ENCODE measurements around the gene GUCA2A.

GUCA2A gene

DNA sequence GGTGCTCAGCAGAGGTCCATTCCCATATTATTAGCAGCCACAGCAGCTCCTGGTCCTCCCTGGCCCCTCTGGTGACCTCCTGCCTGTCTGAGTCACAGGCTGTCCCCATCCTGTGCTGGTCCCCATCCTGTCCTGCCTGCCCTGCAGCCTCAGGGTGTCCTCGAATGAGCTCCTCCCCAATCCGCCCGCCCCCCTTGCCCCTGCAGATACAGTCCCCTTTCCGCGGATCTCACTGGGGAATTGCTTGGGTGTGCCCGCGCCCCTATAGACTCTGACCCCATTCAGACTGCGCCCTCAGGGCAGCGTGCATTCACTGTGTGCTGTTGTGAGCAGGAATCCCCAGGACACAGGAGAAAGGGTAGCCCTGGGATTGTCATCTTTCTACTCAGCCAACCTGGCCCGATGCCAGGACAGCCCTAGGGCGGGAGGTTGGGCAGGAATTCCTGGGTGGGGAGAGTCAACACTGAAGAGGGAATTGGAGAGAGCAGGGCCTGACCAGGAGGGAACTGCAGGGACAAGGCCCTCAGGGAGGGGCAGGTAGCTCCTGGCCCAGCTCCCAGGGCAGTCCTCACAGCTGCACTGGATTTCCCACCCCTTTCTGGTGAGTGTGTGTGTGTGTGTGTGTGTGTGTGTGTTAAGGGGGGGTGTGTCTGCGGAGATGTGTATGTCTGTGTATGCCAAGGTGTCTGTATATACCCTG, 1.1 kb upstream of the GUCA2A start:
- no peaks in the 10 kb centered on the region for H3K27me3 ChIP-seq (ENCODE audit: insufficient read depth, low read length)
- H3K9ac ChIP-seq (ENCODE audit: low read depth, low read length), result no peak overlapping the region
- no peaks in the 10 kb centered on the region for H3K36me3 ChIP-seq (ENCODE audit: insufficient read depth, low read depth, low read length)
- no peaks in the 10 kb centered on the region for H3K9me3 ChIP-seq (ENCODE audit: insufficient read depth, low read depth, low read length)
- H3K4me1 ChIP-seq (ENCODE audit: insufficient read depth, low read length), result no peaks in the 10 kb centered on the region
- no peak overlapping the region for H3K27ac ChIP-seq (ENCODE audit: low read length)
- no peak overlapping the region for H3K4me3 ChIP-seq (ENCODE audit: low read length)

DNA sequence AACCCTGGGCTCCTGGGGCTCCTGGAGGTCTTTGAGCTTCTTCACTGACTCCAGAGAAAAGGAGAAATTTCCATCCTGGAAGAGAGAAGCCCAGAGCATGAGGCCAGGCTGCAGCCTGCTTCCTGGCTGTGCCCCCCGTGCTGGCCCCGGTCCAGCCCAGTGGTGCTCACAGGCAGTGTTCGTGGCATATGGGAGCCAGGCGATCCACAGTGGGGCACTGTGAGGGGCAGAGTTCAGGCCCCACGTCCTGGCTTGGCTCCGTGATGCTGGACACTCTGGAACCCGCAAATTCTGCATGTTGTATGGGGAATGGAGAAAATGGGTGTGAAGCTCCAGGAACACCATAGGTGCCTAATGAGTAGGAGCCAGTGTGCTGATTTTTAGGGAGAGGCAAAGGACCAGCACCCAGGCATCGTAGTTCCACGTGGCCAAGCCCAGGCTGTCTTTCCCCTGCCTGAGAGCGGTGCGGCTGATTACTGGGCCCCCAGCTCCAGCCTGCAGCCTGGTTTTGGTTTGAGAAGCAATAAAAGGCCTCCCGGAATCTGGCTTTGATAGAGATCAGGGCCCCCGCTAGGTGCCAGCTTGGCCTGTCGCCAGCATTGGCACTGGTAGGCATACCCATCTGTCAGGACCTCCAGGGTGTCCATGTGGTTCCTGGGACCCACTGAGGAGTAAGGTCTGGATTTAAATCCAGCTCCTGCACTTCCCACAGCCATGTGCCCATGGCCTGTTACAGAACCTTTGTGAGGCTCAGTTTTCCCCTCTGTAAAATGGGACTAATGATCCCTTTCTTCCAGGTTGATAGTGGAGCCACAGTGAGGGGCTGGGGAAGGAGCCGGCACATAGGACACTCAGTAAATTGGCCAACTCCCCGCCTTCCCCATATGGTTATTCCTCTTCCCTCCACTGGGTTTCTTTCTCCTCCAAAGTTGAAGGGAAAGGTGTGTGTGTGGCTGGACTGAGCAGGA, 725 bp downstream of the GUCA2A start:
- Histone ChIP-seq H3K27ac (ENCODE audit: low read length) (no peak overlapping the region), H3K4me3 (ENCODE audit: low read length) (no peak overlapping the region), H3K4me1 (ENCODE audit: insufficient read depth, low read length) (no peaks in the 10 kb centered on the region), H3K36me3 (ENCODE audit: insufficient read depth, low read depth, low read length) (no peaks in the 10 kb centered on the region), H3K9me3 (ENCODE audit: insufficient read depth, low read depth, low read length) (no peaks in the 10 kb centered on the region), H3K9ac (ENCODE audit: low read depth, low read length) (no peak overlapping the region), H3K27me3 (ENCODE audit: insufficient read depth, low read length) (no peaks in the 10 kb centered on the region)

DNA sequence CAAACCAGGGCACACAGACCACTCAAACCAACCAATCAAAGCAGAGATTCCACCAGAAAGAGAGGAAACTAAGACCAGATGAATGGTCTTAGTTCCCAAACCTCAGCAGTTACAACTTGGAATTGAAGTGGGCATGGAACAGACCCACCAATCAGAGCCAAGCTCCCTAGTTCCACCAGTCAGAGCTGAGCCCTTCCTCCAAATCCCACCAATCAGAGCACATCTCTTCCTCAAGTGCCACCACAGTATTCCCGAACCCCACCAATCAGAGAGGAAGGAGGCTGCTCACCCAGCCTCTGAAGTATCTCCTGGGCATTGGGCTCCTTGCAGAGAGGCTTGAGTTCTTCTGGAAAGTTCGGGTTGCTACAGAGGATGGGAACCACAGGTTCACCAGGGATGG, 1.4 kb downstream of the GUCA2A start:
- Histone ChIP-seq H3K27me3 (ENCODE audit: insufficient read depth, low read length) (no peaks in the 10 kb centered on the region), H3K4me1 (ENCODE audit: insufficient read depth, low read length) (no peaks in the 10 kb centered on the region), H3K9ac (ENCODE audit: low read depth, low read length) (no peak overlapping the region), H3K4me3 (ENCODE audit: low read length) (no peak overlapping the region), H3K9me3 (ENCODE audit: insufficient read depth, low read depth, low read length) (no peaks in the 10 kb centered on the region), H3K36me3 (ENCODE audit: insufficient read depth, low read depth, low read length) (no peaks in the 10 kb centered on the region), H3K27ac (ENCODE audit: low read length) (no peak overlapping the region)

DNA sequence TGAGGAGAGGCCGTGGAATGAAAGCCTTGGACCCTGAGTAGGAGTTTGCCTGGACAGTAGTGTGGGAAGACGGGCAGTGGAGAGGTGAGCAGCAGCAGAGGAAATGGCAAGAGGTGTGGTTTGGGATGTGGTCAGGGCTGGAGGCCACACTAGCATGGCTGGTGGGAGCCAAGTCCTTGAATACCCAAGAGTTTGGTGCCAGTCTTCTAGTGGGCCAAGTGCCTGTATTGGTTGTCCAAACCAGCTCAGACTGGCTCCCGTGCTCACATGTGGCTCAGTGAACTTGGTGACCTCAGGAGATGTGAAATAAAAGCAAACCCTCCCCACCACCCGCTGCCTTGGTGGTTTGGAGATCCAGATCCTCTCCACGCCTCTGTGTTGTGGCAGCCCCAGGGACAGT, 2.4 kb downstream of the GUCA2A start:
- Histone ChIP-seq H3K27ac (ENCODE audit: low read length) (no peak overlapping the region), H3K4me3 (ENCODE audit: low read length) (no peak overlapping the region), H3K9ac (ENCODE audit: low read depth, low read length) (no peak overlapping the region), H3K36me3 (ENCODE audit: insufficient read depth, low read depth, low read length) (no peaks in the 10 kb centered on the region), H3K9me3 (ENCODE audit: insufficient read depth, low read depth, low read length) (no peaks in the 10 kb centered on the region), H3K27me3 (ENCODE audit: insufficient read depth, low read length) (no peaks in the 10 kb centered on the region), H3K4me1 (ENCODE audit: insufficient read depth, low read length) (no peaks in the 10 kb centered on the region)

DNA sequence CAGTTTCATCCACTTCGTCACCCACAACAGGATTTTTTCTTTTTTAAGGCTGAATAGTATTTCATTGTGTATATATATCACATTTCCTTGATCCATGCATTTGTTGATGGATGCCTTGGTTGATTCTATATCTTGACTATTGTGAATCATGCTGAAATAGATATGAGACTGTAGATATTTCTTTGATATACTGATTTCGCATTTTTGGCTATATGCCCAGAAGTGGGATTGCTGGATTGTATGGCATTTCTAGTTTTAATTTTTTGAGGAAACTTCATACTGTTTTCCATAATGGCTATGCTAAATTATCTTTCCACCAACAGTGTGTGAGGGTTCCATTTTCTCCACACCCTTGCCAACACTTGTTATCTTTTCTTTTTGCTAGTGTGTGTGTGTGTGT, 6.4 kb downstream of the GUCA2A start:
- Histone ChIP-seq H3K36me3 (ENCODE audit: insufficient read depth, low read depth, low read length) (no peaks in the 10 kb centered on the region), H3K4me1 (ENCODE audit: insufficient read depth, low read length) (no peaks in the 10 kb centered on the region), H3K4me3 (ENCODE audit: low read length) (no peak overlapping the region), H3K9ac (ENCODE audit: low read depth, low read length) (no peak overlapping the region), H3K27me3 (ENCODE audit: insufficient read depth, low read length) (no peaks in the 10 kb centered on the region), H3K27ac (ENCODE audit: low read length) (no peak overlapping the region), H3K9me3 (ENCODE audit: insufficient read depth, low read depth, low read length) (no peaks in the 10 kb centered on the region)

DNA sequence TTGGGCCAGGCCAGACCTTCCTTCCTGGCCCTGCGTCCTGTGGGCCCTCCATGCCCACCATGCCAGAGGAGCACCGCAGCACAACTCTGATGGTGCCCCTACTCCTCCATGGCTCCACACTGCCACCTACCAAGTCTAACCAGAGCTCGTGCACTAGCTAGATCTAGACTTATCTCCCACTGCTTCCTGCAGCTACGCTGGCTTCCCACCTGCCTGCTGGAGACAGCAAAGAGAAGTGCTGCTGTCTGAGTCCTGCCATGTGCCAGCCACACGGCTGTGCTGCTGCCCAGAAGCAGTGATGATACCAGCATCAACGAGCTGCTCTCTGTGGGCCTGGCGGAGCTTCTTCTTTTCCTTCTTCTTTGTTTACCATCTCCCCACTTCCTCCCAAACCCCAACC, 6.9 kb downstream of the GUCA2A start:
- no peak overlapping the region for H3K27ac ChIP-seq (ENCODE audit: low read length)
- H3K27me3 ChIP-seq (ENCODE audit: insufficient read depth, low read length), result no peaks in the 10 kb centered on the region
- H3K4me1 ChIP-seq (ENCODE audit: insufficient read depth, low read length), result no peaks in the 10 kb centered on the region
- no peak overlapping the region for H3K4me3 ChIP-seq (ENCODE audit: low read length)
- H3K9ac ChIP-seq (ENCODE audit: low read depth, low read length), result no peak overlapping the region
- H3K9me3 ChIP-seq (ENCODE audit: insufficient read depth, low read depth, low read length), result no peaks in the 10 kb centered on the region
- no peaks in the 10 kb centered on the region for H3K36me3 ChIP-seq (ENCODE audit: insufficient read depth, low read depth, low read length)

DNA sequence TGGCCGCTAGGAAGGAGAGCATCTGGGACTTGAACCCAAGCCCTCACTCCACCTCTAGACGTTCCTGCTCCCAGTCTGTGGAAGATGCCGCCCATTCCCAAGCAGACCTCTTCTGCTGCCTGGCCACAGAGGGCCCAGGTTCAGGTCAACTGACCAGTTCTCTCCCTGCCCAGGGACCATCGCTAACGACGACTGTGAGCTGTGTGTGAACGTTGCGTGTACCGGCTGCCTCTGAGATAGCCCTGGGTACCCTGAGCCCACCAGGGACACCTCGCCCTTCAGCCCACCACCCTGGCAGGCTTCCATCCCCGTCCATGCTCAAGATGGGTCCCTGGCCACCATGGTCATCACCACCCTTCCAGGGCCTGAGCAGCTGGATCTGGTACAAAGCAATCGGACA, 9.2 kb downstream of the GUCA2A start:
- Histone ChIP-seq H3K9ac (ENCODE audit: low read depth, low read length) (no peak overlapping the region), H3K9me3 (ENCODE audit: insufficient read depth, low read depth, low read length) (no peaks in the 10 kb centered on the region), H3K36me3 (ENCODE audit: insufficient read depth, low read depth, low read length) (no peaks in the 10 kb centered on the region), H3K4me3 (ENCODE audit: low read length) (no peak overlapping the region), H3K27ac (ENCODE audit: low read length) (no peak overlapping the region), H3K4me1 (ENCODE audit: insufficient read depth, low read length) (no peaks in the 10 kb centered on the region), H3K27me3 (ENCODE audit: insufficient read depth, low read length) (no peaks in the 10 kb centered on the region)

DNA sequence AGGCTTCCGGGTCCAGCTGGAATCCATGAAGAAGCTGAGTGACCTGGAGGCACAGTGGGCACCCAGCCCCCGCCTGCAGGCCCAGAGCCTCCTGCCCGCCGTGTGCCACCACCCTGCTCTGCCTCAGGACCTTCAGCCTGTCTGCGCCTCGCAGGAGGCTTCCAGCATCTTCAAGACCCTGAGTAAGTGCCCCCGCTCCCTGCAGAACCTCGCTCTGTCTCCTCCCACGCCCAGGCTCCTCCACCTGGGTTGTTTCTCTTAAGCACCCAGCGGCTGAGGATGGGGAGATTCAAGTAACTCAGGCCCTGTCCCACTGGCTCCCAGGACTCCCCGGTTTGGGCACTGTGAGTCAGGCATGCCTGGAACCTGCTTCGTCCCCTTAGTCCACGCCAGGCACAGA, 9.9 kb downstream of the GUCA2A start:
- Histone ChIP-seq H3K36me3 (ENCODE audit: insufficient read depth, low read depth, low read length) (no peaks in the 10 kb centered on the region), H3K27ac (ENCODE audit: low read length) (no peak overlapping the region), H3K4me3 (ENCODE audit: low read length) (no peak overlapping the region), H3K27me3 (ENCODE audit: insufficient read depth, low read length) (no peaks in the 10 kb centered on the region), H3K9ac (ENCODE audit: low read depth, low read length) (no peak overlapping the region), H3K4me1 (ENCODE audit: insufficient read depth, low read length) (no peaks in the 10 kb centered on the region), H3K9me3 (ENCODE audit: insufficient read depth, low read depth, low read length) (no peaks in the 10 kb centered on the region)

DNA sequence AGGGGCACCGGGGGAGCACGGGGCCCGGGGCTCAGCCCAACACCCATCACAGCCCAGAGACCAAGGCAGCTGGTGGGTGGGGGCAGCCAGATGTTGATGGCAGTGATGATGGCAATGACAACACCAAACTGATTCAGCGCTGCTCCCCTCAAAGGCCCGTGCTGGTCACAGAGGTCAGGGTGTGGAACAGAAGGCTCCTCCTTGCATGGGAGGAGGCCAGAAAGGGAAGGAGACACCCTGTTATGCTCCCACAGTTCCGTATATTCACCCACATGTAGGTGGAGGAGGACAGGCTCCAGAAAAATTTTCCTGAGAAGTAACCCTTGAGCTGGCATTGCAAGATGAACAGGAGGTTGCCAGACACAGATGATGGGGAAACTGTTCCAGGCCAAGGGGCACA, 10.9 kb downstream of the GUCA2A start:
- Histone ChIP-seq H3K9ac (ENCODE audit: low read depth, low read length) (no peak overlapping the region), H3K27ac (ENCODE audit: low read length) (no peak overlapping the region), H3K27me3 (ENCODE audit: insufficient read depth, low read length) (no peaks in the 10 kb centered on the region), H3K4me3 (ENCODE audit: low read length) (no peak overlapping the region), H3K4me1 (ENCODE audit: insufficient read depth, low read length) (no peaks in the 10 kb centered on the region), H3K9me3 (ENCODE audit: insufficient read depth, low read depth, low read length) (no peaks in the 10 kb centered on the region), H3K36me3 (ENCODE audit: insufficient read depth, low read depth, low read length) (no peaks in the 10 kb centered on the region)

DNA sequence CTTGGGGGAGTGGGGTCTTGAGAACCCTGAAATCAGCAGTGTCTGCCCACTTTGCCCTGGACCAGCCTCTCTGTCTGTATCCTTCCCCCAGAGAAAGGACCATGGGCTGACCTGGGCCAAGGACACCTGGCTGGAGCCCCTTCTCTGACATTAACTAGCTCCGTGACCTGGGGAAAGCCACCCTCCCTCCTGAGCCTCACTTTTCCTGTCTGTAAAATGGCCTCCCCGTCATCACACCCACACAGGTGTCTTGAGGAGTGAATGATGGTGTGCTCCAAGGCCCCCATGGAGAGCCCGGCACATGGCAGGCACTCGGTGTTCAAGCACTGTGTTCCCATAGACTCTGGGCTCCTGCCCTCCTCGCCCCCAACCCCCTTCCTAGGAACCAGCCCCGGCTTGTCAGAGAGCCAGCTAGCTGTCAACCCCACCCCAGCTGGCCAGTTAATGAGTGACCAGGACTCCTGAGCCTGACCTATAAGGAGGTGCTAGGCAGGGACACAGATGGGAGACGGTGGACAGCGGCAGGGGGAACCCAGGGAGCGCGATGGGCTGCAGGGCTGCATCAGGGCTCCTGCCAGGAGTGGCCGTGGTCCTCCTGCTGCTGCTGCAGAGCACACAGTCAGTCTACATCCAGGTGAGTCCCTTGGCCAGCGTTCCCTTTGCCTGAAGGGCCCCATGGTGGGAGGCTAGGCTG, 11.5 kb downstream of the GUCA2A start, which contains the start of gene GUCA2B:
GUCA2B (plus strand) TSS at position 504 of the 694 bp plus-strand sequence; CDS start at position 545, 41 bp downstream.
- Histone ChIP-seq H3K4me1 (ENCODE audit: insufficient read depth, low read length) (no peaks in the 10 kb centered on the region), H3K27me3 (ENCODE audit: insufficient read depth, low read length) (no peaks in the 10 kb centered on the region), H3K36me3 (ENCODE audit: insufficient read depth, low read depth, low read length) (no peaks in the 10 kb centered on the region), H3K27ac (ENCODE audit: low read length) (no peak within 1 kb of the TSS), H3K4me3 (ENCODE audit: low read length) (no peak within 1 kb of the TSS), H3K9ac (ENCODE audit: low read depth, low read length) (no peak within 1 kb of the TSS), H3K9me3 (ENCODE audit: insufficient read depth, low read depth, low read length) (no peaks in the 10 kb centered on the region)

DNA sequence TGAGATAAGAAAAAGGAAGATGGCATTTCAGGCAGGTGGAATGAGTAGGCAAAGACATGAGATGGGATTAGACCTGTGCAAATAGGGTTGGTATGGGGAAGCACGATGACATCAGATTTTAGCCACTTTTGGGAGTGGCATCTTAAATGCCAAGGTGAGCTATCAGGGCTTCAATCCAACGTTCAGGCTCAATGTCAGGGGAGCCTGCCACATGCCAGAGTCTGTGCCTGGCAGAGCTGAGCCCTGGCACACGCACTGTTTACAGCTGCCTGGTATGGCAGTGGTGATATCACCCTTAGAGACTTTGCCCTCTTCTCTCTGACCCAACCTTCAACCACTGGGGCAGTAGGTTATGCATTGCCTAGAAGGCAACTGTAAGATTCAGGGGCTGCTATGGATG, 12.4 kb downstream of the GUCA2A start:
- Histone ChIP-seq H3K27me3 (ENCODE audit: insufficient read depth, low read length) (no peaks in the 10 kb centered on the region), H3K36me3 (ENCODE audit: insufficient read depth, low read depth, low read length) (no peaks in the 10 kb centered on the region), H3K9ac (ENCODE audit: low read depth, low read length) (no peak overlapping the region), H3K4me3 (ENCODE audit: low read length) (no peak overlapping the region), H3K27ac (ENCODE audit: low read length) (no peak overlapping the region), H3K4me1 (ENCODE audit: insufficient read depth, low read length) (no peaks in the 10 kb centered on the region), H3K9me3 (ENCODE audit: insufficient read depth, low read depth, low read length) (no peaks in the 10 kb centered on the region)
